HepG2 (cell line): ENCODE results near the gene MOAP1. TPM values are rescaled to one million over a fixed set of nuclear protein-coding genes. Genes with fewer than 3 reads are reported as not detected.

ENCODE experiments used
- ATAC-seq: fragments of 200-7000 bp; cut with Tn5 transposase; 3 replicates; pipeline ENCODE4 v1.9.1; 2020; ENCODE audit warnings: mild to moderate bottlenecking, moderate library complexity
- BruUV-seq: library from RNA; stranded (reverse); fragments of 400-500 nt; replicated peaks from 2 replicates; lab custom pipeline; 2021; lab: Mats Ljungman, UMichigan
- CTCF ChIA-PET: fragments of 300-600 bp; formaldehyde crosslinking; extraction: SDS; loops from one replicate; lab custom pipeline; 2021; ENCODE audit warnings: low total read pairs, inconsistent platforms, low intra/inter-chr PET ratio; lab: Yijun Ruan, JAX
- POLR2A ChIA-PET: fragments of 350-600 bp; sonication (Branson Sonifier 250); formaldehyde crosslinking; loops from one replicate; lab custom pipeline; 2020; ENCODE audit warnings: antibody characterized with exemption, inconsistent platforms; lab: Yijun Ruan, JAX
- DNase-seq: peaks from one replicate; pipeline ENCODE4 v3.0.0-alpha.2; 2015; ENCODE audit warnings: low spot score
- FAIRE-seq: peaks from 3 replicates; lab custom pipeline; 2011; peaks lifted over from hg19 to GRCh38; lab: Jason Lieb, UNC
- H2AFZ ChIP-seq: one replicate; pipeline ENCODE4 v1.6.1; 2011; ENCODE audit warnings: low read length, inconsistent platforms
- H3K27ac ChIP-seq: fragments of 300-600 bp; 3 replicates; pipeline ENCODE4 v1.8.0; 2011; ENCODE audit warnings: mixed run types, mild to moderate bottlenecking, mixed read lengths, low read length, inconsistent platforms; ENCODE audit not compliant: insufficient read depth; ENCODE audit errors: extremely low read length
- H3K27me3 ChIP-seq, 2 experiments: fragments of 200-600 bp in 1 of 2; 2 replicates in 1 of 2; 3 replicates in 1 of 2; pipeline versions ENCODE4 v1.6.0 to v1.8.0; 2011; ENCODE audit warnings: low read length in 2 of 2, mild to moderate bottlenecking in 2 of 2, moderate library complexity in 2 of 2, inconsistent platforms in 1 of 2; ENCODE audit not compliant: insufficient read depth in 2 of 2, control insufficient read depth in 1 of 2
- H3K36me3 ChIP-seq, 2 experiments: fragments of 200-600 bp in 1 of 2; replicated peaks in 1 of 2; 2 replicates in 1 of 2; 3 replicates in 1 of 2; pipeline versions ENCODE4 v1.5.1 to v1.8.0; 2011; ENCODE audit warnings: low read length in 2 of 2, inconsistent platforms in 1 of 2; ENCODE audit not compliant: insufficient read depth in 2 of 2, control insufficient read depth in 1 of 2
- H3K4me1 ChIP-seq: 2 replicates; pipeline ENCODE4 v1.5.1; 2012; ENCODE audit warnings: low read length, inconsistent platforms; ENCODE audit not compliant: insufficient read depth
- H3K4me2 ChIP-seq: 2 replicates; pipeline ENCODE4 v1.6.0; 2011; ENCODE audit warnings: low read depth, low read length, inconsistent platforms
- H3K4me3 ChIP-seq, 3 experiments: fragments of 200-600 bp in 1 of 3; sonication (generic), shearing (Covaris generic) in 1 of 3; replicated peaks in 1 of 3; 2 replicates each; pipeline ENCODE4 v1.5.1; 2011 to 2016; ENCODE audit warnings: low read length in 3 of 3, inconsistent platforms in 2 of 3, low read depth in 2 of 3, mild to moderate bottlenecking in 2 of 3, control low read depth in 1 of 3, mixed read lengths in 1 of 3; ENCODE audit not compliant: insufficient read depth in 1 of 3
- H3K79me2 ChIP-seq: one replicate; pipeline ENCODE4 v1.6.1; 2011; ENCODE audit warnings: low read length, inconsistent platforms; ENCODE audit not compliant: insufficient read depth
- H3K9ac ChIP-seq: 2 replicates; pipeline ENCODE4 v1.6.0; 2011; ENCODE audit warnings: mild to moderate bottlenecking, low read depth, low read length, inconsistent platforms; ENCODE audit not compliant: insufficient read depth
- H3K9me3 ChIP-seq: 2 replicates; pipeline ENCODE4 v1.5.1; 2012; ENCODE audit warnings: mild to moderate bottlenecking, low read length
- H4K20me1 ChIP-seq: 2 replicates; pipeline ENCODE4 v1.6.0; 2011; ENCODE audit warnings: inconsistent platforms, mild to moderate bottlenecking, low read length, moderate library complexity; ENCODE audit not compliant: insufficient read depth
- CHCHD3 ChIP-seq: sonication (generic); formaldehyde crosslinking; IDR thresholded peaks from 2 replicates; pipeline ENCODE4 v1.8.0; 2022; ENCODE audit warnings: mild to moderate bottlenecking, missing genetic modification reagents, moderate library complexity
- KLF16 ChIP-seq, 2 experiments: sonication (generic) in 1 of 2; formaldehyde crosslinking in 1 of 2; IDR thresholded peaks; 2 replicates each; pipeline versions ENCODE4 v1.6.1 to v1.8.0; 2016 to 2023; ENCODE audit warnings: missing genetic modification reagents in 2 of 2, missing compliant biosample characterization in 1 of 2
- MIER3 ChIP-seq: IDR thresholded peaks from 2 replicates; pipeline ENCODE4 v1.6.1; 2016; ENCODE audit warnings: missing compliant biosample characterization, borderline replicate concordance
- NFIC ChIP-seq: IDR thresholded peaks from 2 replicates; pipeline ENCODE4 v1.6.1; 2012; ENCODE audit warnings: mild to moderate bottlenecking, low read length, inconsistent platforms
- ZNF331 ChIP-seq: sonication (generic); formaldehyde crosslinking; IDR thresholded peaks from 2 replicates; pipeline ENCODE4 v1.4.0; 2020; ENCODE audit warnings: missing genetic modification reagents
- ZNF430 ChIP-seq: sonication (generic); formaldehyde crosslinking; IDR thresholded peaks from 2 replicates; pipeline ENCODE4 v1.9.0; 2021; ENCODE audit warnings: mild to moderate bottlenecking, missing genetic modification reagents
- ZNF746 ChIP-seq: sonication (generic); formaldehyde crosslinking; IDR thresholded peaks from 2 replicates; pipeline ENCODE4 v1.8.0; 2022; ENCODE audit warnings: mild to moderate bottlenecking, missing genetic modification reagents
- ZNF776 ChIP-seq: sonication (generic); formaldehyde crosslinking; IDR thresholded peaks from 2 replicates; pipeline ENCODE4 v1.4.0; 2020; ENCODE audit warnings: mild to moderate bottlenecking, missing genetic modification reagents
- ZNF780A ChIP-seq: sonication (generic); formaldehyde crosslinking; IDR thresholded peaks from 2 replicates; pipeline ENCODE4 v1.8.0; 2022; ENCODE audit warnings: mild to moderate bottlenecking, missing genetic modification reagents, moderate library complexity
- WGBS: methylation state at CpG from one replicate; pipeline ENCODE4 v1.1.6; 2017; ENCODE audit warnings: low lambda C conversion rate; 5-methylcytosine and 5-hydroxymethylcytosine counted together
- in situ Hi-C: cut with HindIII; loops from 2 replicates; pipeline ENCODE4 v1.10.0; 2017; ENCODE audit warnings: low pct_unique_long_range_greater_than_20kb; ENCODE audit not compliant: extremely low pct_ligation_motif_present
- intact Hi-C: fragments of 100-400 bp; cut with micrococcal nuclease; formaldehyde crosslinking; loops from one replicate; pipeline ENCODE4 v1.10.0; 2022; ENCODE audit not compliant: unreplicated experiment
- polyA plus RNA-seq, 8 experiments: library from polyadenylated mRNA; depleted of rRNA in 3 of 8; stranded (reverse) in 7 of 8; unstranded in 1 of 8; fragments of >200 nt; fragmentation: Illumina TruSeq in 4 of 8; extraction: Trizol in 4 of 8; gene quantifications; 2 replicates each; pipeline versions ENCODE4 v1.2.1 to v1.2.3, GENCODE V29; 2011 to 2016; ENCODE audit warnings: low read depth in 4 of 8, missing spikeins in 1 of 8, mixed read lengths in 1 of 8; ENCODE audit not compliant: insufficient read depth in 1 of 8
- total RNA-seq, 5 experiments: library from RNA; depleted of rRNA; stranded (reverse); fragments of >200 nt; fragmentation: Illumina TruSeq; extraction: Trizol; gene quantifications; 2 replicates each; pipeline ENCODE4 v1.2.3, GENCODE V29; 2016; ENCODE audit warnings: low read depth in 1 of 5
- TF ChIP-seq, protein P1 (sequence below): sonication (generic); formaldehyde crosslinking; IDR thresholded peaks from 2 replicates; pipeline ENCODE4 v1.5.0; 2020; ENCODE audit warnings: mild to moderate bottlenecking, missing genetic modification reagents

Gene MOAP1
- total and polyA plus RNA-seq, 2 of the 13 experiments (the other 11 are each of a cell fraction or from before 2014, with no cell fraction given) = 14.6 to 47.0 TPM

DNA sequence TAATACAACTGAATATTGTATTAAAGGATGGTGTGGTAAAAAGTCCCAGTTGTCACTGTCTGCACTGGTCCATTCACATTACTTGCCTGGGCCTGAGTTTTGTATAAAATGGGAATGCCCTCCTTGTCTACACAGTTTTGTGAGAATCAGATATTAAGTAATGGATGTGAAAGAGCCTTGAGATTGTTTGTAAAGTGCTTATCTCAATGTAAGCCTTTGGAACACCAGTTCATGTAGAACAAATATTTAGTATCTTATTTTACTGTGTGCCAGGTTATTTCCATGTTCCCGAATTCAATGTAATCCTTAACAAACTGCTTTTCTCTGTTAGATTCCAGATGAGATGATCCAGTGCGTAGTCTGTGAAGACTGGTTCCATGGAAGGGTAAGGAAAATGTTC lies 29.9 kb upstream of the MOAP1 start (continued):
- TF ChIP-seq ZNF331 (CRISPR knock-in tag) = no peak
- no peak for TF ChIP-seq ZNF780A
- no peak for TF ChIP-seq ZNF430 (CRISPR knock-in tag)
- no peak for TF ChIP-seq ZNF776 (CRISPR knock-in tag)
- TF ChIP-seq NFIC = no peak
- TF ChIP-seq, protein P1, sequence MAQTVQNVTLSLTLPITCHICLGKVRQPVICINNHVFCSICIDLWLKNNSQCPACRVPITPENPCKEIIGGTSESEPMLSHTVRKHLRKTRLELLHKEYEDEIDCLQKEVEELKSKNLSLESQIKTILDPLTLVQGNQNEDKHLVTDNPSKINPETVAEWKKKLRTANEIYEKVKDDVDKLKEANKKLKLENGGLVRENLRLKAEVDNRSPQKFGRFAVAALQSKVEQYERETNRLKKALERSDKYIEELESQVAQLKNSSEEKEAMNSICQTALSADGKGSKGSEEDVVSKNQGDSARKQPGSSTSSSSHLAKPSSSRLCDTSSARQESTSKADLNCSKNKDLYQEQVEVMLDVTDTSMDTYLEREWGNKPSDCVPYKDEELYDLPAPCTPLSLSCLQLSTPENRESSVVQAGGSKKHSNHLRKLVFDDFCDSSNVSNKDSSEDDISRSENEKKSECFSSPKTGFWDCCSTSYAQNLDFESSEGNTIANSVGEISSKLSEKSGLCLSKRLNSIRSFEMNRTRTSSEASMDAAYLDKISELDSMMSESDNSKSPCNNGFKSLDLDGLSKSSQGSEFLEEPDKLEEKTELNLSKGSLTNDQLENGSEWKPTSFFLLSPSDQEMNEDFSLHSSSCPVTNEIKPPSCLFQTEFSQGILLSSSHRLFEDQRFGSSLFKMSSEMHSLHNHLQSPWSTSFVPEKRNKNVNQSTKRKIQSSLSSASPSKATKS (CRISPR knock-in tag) = no peak
- TF ChIP-seq KLF16 (CRISPR knock-in tag; IDR thresholded peaks at IDR 0.05) = no peak
- no peak for TF ChIP-seq CHCHD3 (CRISPR knock-in tag)
- TF ChIP-seq ZNF746 (CRISPR knock-in tag) = no peak

DNA sequence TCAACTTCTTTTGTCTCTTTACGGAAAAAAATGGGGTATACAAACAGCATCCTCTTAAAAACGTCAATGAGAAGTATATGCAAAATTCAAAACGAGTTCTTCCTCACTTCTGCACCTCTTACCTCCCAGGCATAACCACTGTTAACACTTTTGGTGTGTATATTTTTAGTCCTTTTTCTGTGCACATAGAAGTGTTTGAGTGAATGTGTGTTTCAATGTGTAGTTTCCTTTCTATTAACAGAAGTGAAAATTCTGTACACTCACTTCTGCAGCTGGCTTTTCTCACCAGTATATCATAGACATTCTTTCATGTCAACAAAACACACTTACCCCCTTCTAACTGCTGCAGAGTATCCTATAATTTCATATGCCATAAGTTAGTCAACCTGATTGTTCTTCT lies 27.7 kb upstream of the MOAP1 start:
- 75% methylated on average over 3 of the region's 3 CpGs for whole genome bisulfite sequencing
- H3K9me3 ChIP-seq = no peaks in the 10 kb centered on the region

More for the DNA sequence above, 27.7 kb upstream of the MOAP1 start:
- Histone ChIP-seq H3K36me3 (peaks cover 1 to 10% of the 10 kb centered on the region in 2 experiments; a peak in 4 of 5 replicates), H3K79me2 (peaks cover 9% of the 10 kb centered on the region), H3K4me1 (peaks cover 13% of the 10 kb centered on the region), H3K9ac (no peak overlapping the region), H3K27ac (no peak overlapping the region), H3K27me3 (no peaks in the 10 kb centered on the region; a peak in 1 of 5 replicates), H4K20me1 (no peaks in the 10 kb centered on the region), H3K4me2 (no peak overlapping the region), H3K4me3 (no peak overlapping the region), H2AFZ (no peak overlapping the region)
- ChIA-PET CTCF (no interaction called here), POLR2A (no interaction called here)
- intact Hi-C loops (no loop called here), in situ Hi-C loops (no loop called here)
- FAIRE-seq (no peak), DNase-seq (no peak), ATAC-seq (no peak)
- BruUV-seq = no TSS peak
- TF ChIP-seq MIER3 (CRISPR knock-in tag) = no peak
